GM21737 (cell line): ENCODE results near the gene GAK.
"Not testable (repeated sequence)": the region's sequence is repeated elsewhere in the genome, so short reads cannot be mapped to it uniquely, and the experiment has no call there.

Experiments used
- ATAC-seq: cut with Tn5 transposase; IDR thresholded peaks from one replicate; pipeline ENCODE4 v1.9.1; 2021; ENCODE audit warnings: mild to moderate bottlenecking, moderate library complexity; ENCODE audit not compliant: unreplicated experiment

The GAK gene

DNA sequence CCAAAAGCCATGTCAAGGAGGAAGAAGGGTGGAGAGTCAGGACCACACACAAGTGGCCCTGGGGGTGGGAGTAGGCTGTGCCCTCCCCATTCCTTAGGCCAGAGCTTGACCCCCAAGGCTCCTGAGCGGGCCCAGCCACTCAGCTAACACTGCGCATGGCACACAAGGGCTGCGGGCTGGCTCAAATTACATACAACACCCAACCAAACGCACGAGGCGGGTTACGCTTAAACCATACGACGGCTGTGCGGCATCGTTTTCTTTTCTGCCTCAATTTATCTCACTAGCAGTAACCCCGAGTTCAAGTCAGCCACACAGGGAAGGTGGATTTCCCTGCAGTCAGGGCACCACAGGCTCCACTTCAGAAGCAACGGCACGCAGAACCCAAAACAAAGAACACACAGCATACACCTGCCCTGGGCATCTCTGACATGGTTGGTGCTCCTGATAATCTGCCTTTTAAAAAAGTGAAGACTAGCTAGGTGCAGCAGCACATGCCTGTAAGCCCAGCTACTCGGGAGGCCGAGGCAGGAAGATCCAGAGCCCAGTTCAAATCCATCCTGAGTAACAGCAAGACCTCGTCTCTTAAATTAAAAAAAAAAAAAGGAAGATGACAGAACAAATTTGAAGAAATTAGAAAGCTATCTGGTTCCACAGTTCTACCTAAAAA lies 2.9 kb downstream of the GAK start:
- no peak for ATAC-seq

- ATAC-seq = not testable (repeated sequence)
Measured at GRCh38 chr4:927566-927965, 4.5 kb downstream of the GAK start.

GRCh38 chr4:926538-926937 lies 5.6 kb downstream of the GAK start:
- ATAC-seq = no peak

DNA sequence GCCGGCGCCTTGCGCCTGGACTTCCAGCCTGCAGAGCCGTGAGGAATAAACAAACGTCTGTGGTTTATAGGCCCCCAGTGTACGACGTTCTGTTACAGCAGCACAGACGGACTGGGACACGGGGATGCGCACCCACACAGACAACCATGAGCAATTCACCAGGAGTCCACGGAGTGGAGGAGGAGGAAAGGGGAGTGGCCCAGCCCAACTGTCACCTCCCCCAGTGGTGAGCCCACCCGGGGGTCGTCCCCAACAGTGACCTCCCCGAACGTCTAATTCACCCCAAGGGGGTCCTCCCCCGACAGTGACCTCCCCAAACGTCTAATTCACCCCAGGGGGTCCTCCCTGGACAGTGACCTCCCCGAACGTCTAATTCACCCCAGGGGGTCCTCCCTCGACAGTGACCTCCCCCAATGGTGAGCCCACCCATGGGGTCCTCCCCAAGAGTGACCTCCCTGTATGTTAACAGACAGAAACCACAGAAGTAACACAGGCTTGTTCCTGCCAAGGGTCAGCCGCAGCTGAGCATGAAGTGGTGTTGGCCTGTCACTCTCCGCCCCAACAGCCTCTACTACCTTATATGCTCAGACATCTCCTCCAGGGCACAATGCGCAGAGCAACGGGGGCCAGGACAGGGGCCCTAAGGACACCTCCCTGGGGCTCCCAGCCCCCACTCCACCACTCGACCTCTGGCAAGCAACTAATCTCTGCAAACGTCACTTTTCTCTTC lies 6.2 kb downstream of the GAK start:
- ATAC-seq = no peak

- no peak for ATAC-seq
Measured at GRCh38 chr4:925171-925570, 6.9 kb downstream of the GAK start.

DNA sequence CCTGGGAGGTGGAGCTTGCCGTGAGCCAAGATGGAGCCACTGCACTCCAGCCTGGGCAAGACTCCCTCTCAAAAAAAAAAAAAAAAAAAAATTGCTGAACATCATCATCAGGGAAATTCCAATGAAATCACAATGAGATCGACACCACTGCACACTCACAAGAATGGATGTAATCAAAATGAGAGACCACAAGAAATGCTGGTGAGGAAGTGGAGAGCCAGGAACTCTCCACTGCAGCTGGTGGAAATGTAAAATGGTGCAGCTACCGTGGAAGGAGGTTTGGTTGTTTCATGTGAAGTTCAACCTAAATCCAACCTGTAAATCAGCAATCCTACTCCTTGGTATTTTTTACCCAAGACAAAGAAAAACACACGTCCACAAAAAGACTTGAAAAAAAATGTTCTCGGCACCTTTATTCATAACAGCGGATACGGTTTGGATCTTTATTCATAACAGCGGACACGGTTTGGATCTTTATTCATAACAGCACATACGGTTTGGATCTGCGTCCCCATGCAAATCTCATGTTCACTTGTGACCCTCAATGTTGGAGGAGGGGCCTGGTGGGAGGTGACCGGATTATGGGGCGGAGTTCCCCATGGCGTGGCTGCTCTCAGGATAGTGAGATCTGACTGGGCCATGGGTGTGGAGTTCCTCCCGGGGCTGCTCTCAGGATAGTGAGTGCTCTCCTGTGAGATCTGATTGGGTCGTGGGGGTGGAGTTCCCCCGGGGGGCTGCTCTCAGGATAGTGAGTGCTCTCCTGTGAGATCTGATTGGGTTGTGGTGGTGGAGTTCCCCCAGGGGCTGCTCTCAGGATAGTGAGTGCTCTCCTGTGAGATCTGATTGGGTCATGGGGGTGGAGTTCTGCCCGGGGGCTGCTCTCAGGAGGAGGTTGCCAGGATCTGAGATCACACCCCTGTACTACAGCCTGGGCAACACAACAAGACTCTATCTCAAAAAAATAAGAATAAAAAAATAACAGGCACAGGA lies 7.7 kb downstream of the GAK start:
- no peak for ATAC-seq

GRCh38 chr4:921830-922331 lies 10.2 kb downstream of the GAK start:
- no peak for ATAC-seq

- not testable (repeated sequence) for ATAC-seq
Measured at GRCh38 chr4:919004-919680, 13.0 kb downstream of the GAK start.

GRCh38 chr4:918591-918990 lies 13.5 kb downstream of the GAK start:
- ATAC-seq = not testable (repeated sequence)

DNA sequence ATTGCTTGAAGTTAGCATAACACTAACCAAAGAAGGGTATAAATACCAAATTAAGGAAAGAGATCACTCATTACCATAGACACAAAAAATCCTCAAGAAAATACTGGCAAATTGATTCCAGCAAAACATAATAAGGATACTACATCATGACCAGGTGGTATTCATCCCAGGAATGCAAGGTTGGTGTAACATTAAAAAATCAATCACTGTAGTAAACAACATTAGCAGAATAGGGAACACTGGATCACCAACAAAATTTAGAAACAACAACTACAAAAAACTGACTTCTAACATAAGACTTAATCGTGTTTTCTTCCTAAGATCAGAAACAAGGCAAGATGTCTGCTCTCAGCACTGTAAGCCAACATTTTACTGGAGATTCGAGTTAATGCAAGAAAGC lies 14.1 kb downstream of the GAK start:
- ATAC-seq = no peak

DNA sequence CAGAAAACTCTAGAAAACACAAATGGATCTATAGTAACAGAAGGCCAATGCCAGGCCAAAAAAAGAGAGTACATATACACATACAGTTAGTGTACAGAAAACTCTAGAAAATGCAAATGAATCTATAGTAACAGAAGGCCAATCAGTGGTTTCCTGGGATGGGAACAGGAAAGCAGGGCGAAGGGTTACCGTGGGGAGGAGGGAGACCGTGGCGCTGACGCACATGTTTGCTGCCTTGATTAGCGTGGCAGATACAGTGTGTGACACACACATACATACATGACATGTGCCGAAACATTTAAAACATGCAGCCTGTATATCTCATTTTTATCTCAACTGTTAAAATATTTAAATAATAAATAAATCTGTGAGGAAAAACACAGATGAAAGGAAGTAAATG lies 14.7 kb downstream of the GAK start:
- ATAC-seq = no peak

GRCh38 chr4:915595-915994 lies 16.5 kb downstream of the GAK start:
- ATAC-seq = no peak

- ATAC-seq = no peak
Measured at GRCh38 chr4:915041-915474, 17.1 kb downstream of the GAK start.

GRCh38 chr4:914531-914930 lies 17.6 kb downstream of the GAK start:
- ATAC-seq = no peak

GRCh38 chr4:913280-913618 lies 18.9 kb downstream of the GAK start:
- no peak for ATAC-seq

DNA sequence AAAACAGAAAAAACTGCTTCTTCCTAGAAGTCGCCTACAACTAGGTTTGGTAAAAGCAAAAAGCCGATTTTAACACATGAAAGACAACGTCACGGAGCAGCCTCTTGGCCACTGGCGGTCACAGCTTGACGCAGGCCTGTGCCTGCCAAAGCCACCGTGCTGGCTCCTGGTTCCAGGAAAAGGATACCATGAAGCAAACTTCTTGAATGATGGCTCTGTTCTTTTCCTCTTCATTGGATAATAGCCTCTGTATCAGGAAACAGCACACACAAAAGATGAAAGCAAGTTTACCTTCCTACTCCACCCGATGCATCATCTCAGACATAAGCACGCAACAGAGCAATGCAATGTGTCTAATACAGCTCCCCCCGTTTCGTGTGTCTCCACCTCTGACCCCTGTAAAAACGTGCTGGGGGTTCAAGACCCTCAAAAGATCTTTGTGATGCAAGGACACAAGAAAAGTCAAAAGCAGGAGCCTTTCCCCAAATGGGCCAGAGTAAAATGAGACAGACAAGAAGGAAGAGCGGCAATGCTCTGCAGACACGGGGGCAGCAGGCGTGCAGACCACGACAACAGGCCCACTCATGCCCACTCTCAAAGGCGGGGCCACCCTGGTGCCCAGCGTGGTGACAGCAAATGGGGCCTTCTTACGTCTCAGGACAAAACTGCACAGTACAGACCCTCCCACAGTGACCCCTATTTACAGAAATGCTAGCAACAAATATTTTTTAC lies 19.4 kb downstream of the GAK start:
- ATAC-seq = no peak

- ATAC-seq = no peak
Measured at GRCh38 chr4:911871-912490, 20.1 kb downstream of the GAK start.

DNA sequence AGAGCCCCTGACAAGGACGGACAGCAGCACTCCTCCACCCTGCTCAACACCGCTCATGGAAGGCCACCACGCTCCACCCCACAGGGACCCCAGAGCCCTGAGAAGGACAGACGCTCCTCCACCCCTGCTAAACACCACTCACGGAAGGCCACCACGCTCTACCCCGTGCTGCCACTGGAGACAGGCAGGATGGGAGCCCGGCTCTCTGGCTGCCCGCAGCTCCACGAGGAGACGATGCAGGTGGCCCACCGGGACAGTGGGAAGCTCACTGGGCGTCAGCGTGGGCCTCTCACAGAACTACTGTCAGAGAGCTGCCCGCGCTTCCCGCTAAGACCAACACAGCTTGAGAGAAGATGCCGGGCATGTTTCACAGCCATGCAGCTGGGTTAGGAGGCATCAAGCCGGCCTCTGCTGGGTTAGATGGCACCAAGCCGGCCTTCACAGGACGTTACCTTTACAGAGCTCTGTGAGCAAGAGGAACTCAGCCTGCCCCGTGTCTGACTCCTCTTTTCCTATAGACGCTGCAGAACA lies 20.8 kb downstream of the GAK start:
- ATAC-seq = no peak

DNA sequence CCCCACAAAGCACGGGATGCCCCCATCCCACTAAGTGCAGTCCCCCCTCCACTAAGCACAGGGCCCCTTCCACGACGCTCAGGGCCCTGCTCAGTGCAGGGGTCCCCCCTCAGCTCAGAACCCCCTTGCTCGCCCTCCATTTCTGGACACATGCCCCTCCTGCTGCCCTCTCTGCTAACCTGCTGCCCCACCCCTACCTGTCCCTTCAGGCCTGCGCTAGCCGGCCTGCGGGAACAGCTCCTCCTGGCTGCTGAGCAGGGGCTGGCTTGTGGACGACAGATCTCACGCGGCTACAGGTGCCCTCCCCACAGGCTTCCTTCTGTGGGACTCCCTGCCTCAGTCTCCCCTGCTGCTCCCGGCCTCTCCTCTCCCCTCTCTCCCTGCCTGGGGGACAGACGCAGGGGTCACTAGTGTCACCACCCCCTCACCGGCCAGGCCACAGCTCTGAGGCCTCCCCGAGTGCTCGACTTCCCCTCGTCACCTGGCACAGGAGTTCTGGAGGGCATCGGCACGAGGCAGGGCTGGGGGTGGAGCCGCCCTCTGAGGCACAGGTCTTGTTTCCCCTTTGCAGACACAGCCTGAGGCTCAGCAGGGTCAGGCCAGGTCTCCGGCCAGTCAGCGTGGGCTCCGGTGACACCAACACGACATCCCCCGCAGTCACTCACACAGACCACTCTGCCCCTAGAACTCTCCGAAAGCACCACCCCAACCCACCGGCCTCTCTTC lies 21.6 kb downstream of the GAK start:
- no peak for ATAC-seq
